PC-9 (cell line): ENCODE results near the gene FAM237A.

Source experiments
- EZH2 ChIP-seq: fragments of 200-600 bp; sonication (generic); IDR thresholded peaks from 2 replicates; pipeline ENCODE4 v1.8.0; 2017; ENCODE audit warnings: antibody characterized with exemption, low read depth
- TF ChIP-seq, protein P1 (sequence below): fragments of 200-600 bp; sonication (generic); conservative IDR thresholded peaks from 2 replicates; pipeline ENCODE4 v1.6.1; 2017; ENCODE audit warnings: mixed run types, antibody characterized with exemption, mild to moderate bottlenecking, moderate library complexity

DNA sequence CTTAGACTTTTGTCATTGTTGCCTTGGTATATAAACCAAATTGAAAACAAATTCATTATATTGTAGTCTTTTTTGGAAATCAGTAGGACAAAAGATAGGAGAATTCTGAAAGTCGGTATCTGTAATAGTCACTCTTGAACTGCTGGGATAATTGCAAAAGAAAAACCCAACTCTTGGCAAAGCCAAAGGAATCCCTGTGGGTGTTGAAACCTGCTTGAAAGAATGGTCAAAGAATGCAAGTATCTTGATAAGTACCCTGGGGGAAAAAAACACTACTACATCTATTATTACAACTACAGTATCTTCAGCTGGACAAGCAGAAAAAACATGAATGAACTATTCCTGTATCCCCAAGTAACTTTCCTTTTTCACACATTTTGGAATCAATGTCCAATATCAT, 7.3 kb upstream of the FAM237A start:
- TF ChIP-seq, protein P1, sequence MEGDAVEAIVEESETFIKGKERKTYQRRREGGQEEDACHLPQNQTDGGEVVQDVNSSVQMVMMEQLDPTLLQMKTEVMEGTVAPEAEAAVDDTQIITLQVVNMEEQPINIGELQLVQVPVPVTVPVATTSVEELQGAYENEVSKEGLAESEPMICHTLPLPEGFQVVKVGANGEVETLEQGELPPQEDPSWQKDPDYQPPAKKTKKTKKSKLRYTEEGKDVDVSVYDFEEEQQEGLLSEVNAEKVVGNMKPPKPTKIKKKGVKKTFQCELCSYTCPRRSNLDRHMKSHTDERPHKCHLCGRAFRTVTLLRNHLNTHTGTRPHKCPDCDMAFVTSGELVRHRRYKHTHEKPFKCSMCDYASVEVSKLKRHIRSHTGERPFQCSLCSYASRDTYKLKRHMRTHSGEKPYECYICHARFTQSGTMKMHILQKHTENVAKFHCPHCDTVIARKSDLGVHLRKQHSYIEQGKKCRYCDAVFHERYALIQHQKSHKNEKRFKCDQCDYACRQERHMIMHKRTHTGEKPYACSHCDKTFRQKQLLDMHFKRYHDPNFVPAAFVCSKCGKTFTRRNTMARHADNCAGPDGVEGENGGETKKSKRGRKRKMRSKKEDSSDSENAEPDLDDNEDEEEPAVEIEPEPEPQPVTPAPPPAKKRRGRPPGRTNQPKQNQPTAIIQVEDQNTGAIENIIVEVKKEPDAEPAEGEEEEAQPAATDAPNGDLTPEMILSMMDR, result no peak
- no peak for TF ChIP-seq EZH2
